Activated T-helper 2 cell treated with anti-CD3 and anti-CD28 coated beads, Interferon-gamma antibody, Interleukin-2, Interleukin-4, amounts not matched to agents 10 μg/mL and 5 μg/mL and 100 μg/mL, durations not matched to agents 14 hours and 24 hours and 36 hours (primary cell): ENCODE measurements around the gene HBA1. TPM values are rescaled to one million over a fixed set of nuclear protein-coding genes. Genes with fewer than 3 reads are reported as not detected.
"Not testable (repeated sequence)": the region's sequence is repeated elsewhere in the genome, so short reads cannot be mapped to it uniquely, and the experiment has no call there.

Experiments
- DNase-seq: peaks from one replicate; pipeline ENCODE4 v3.0.0; 2021; ENCODE audit warnings: low spot score
- H3K27ac Mint-ChIP-seq: one replicate; pipeline ENCODE4 v1.8.0; 2021; ENCODE audit warnings: mixed read lengths
- H3K27me3 Mint-ChIP-seq: one replicate; pipeline ENCODE4 v1.8.0; 2021; ENCODE audit warnings: low read depth, mixed read lengths
- H3K36me3 Mint-ChIP-seq: one replicate; pipeline ENCODE4 v1.8.0; 2021; ENCODE audit warnings: low read depth, mixed read lengths
- H3K4me1 Mint-ChIP-seq: one replicate; pipeline ENCODE4 v1.8.0; 2021; ENCODE audit warnings: low read depth, mixed read lengths
- H3K4me3 Mint-ChIP-seq: one replicate; pipeline ENCODE4 v1.8.0; 2021; ENCODE audit warnings: low read depth, mild to moderate bottlenecking, moderate library complexity, mixed read lengths
- H3K9me3 Mint-ChIP-seq: one replicate; pipeline ENCODE4 v1.8.0; 2021; ENCODE audit warnings: mixed read lengths
- intact Hi-C: fragments of 100-400 bp; cut with micrococcal nuclease; formaldehyde crosslinking; loops from one replicate; pipeline ENCODE4 v1.15.1; 2023
- total RNA-seq: library from RNA; stranded (reverse); gene quantifications from 2 replicates; pipeline ENCODE4 v1.2.3, GENCODE V29; 2022

The HBA1 gene
- total RNA-seq, 1 donor from 2014 or later = not detected

- no peaks in the 10 kb centered on the region for H3K9me3 Mint-ChIP-seq
- H3K36me3 Mint-ChIP-seq = no peaks in the 10 kb centered on the region
- no peak overlapping the region for H3K27ac Mint-ChIP-seq
- no peaks in the 10 kb centered on the region for H3K4me1 Mint-ChIP-seq
- DNase-seq = no peak
- H3K4me3 Mint-ChIP-seq = no peak overlapping the region
- intact Hi-C loops = no loop called here
- H3K27me3 Mint-ChIP-seq = peaks cover 24% of the 10 kb centered on the region
These were observed 27.3 kb upstream of the HBA1 start for GRCh38 chr16:149024-149660.

GRCh38 chr16:152141-153128, 24.0 kb upstream of the HBA1 start, which contains the start of gene HBZ:
TSS of gene HBZ (plus strand) at chr16:152644. CDS start at chr16:152910, 266 bp downstream.
- Mint-ChIP-seq H3K36me3 (no peaks in the 10 kb centered on the region), H3K27ac (no peak within 1 kb of the TSS), H3K4me1 (peaks cover 5% of the 10 kb centered on the region), H3K9me3 (no peaks in the 10 kb centered on the region), H3K27me3 (peaks cover 37% of the 10 kb centered on the region), H3K4me3 (no peak within 1 kb of the TSS)
- intact Hi-C loops = no loop called here
- DNase-seq = no peak

DNA sequence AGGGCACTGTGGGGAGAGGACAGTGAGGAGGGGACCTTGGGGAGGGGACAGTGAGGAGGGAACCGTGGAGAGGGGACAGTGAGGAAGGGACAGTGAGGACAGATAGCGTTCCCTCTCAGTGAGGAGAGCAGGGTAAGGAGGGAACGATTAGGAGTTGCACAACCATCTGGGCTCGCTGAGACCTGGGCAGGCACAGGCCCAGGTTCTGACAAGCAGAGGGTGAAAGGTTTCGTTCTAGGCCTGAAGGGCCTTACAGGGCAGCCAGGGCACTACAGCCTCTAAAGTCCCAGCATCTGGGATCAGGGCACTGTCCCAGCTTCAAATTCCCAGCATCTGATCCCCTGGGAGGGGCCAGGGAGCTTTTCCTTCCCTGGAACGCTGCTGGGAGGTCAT, 23.4 kb upstream of the HBA1 start:
- DNase-seq, H3K9me3 Mint-ChIP-seq, H3K36me3 Mint-ChIP-seq, H3K4me1 Mint-ChIP-seq, H3K27ac Mint-ChIP-seq, H3K4me3 Mint-ChIP-seq, intact Hi-C loops: not testable (repeated sequence)
- peaks cover 40% of the 10 kb centered on the region for H3K27me3 Mint-ChIP-seq

DNA sequence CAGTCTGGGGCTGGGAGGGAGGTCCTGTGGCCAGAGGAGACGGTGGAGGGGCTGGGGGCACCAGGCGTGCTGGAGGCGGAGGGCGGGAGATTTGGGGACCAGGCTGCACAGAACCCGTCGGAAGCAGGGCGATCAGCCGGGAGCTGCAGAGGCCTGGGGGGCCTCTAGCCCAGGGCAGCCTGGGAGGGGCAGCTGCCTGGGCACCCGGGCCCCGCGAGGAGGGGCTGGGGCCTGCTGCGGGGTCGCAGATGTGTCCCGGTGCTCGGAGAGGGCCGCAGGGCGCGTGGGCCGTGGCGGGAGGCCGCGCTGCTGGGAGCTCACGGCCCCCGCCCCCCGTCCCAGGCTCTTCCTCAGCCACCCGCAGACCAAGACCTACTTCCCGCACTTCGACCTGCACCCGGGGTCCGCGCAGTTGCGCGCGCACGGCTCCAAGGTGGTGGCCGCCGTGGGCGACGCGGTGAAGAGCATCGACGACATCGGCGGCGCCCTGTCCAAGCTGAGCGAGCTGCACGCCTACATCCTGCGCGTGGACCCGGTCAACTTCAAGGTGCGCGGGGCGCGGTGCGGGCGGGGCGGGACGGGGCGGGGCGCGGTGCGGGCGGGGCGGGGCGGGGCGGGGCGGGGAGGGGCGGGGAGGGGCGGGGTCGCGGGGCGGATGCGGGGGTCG, 22.8 kb upstream of the HBA1 start:
- H3K4me3 Mint-ChIP-seq, H3K9me3 Mint-ChIP-seq, DNase-seq, intact Hi-C loops, H3K27ac Mint-ChIP-seq, H3K4me1 Mint-ChIP-seq, H3K36me3 Mint-ChIP-seq: not testable (repeated sequence)
- peaks cover 43% of the 10 kb centered on the region for H3K27me3 Mint-ChIP-seq

GRCh38 chr16:154217-155030, 22.1 kb upstream of the HBA1 start:
- Mint-ChIP-seq H3K9me3 (no peaks in the 10 kb centered on the region), H3K27me3 (peaks cover 41% of the 10 kb centered on the region), H3K36me3 (no peaks in the 10 kb centered on the region), H3K27ac (no peak overlapping the region), H3K4me1 (peaks cover 5% of the 10 kb centered on the region), H3K4me3 (peak overlapping the region; percentile 66)
- intact Hi-C loops = no loop called here
- DNase-seq = no peak

- Mint-ChIP-seq H3K27me3 (peaks cover 39% of the 10 kb centered on the region), H3K36me3 (no peaks in the 10 kb centered on the region), H3K4me1 (peaks cover 5% of the 10 kb centered on the region), H3K4me3 (peak overlapping the region; percentile 66), H3K27ac (no peak overlapping the region), H3K9me3 (no peaks in the 10 kb centered on the region)
- intact Hi-C loops = no loop called here
- DNase-seq = no peak
These were observed 21.5 kb upstream of the HBA1 start for GRCh38 chr16:155031-155398.

DNA sequence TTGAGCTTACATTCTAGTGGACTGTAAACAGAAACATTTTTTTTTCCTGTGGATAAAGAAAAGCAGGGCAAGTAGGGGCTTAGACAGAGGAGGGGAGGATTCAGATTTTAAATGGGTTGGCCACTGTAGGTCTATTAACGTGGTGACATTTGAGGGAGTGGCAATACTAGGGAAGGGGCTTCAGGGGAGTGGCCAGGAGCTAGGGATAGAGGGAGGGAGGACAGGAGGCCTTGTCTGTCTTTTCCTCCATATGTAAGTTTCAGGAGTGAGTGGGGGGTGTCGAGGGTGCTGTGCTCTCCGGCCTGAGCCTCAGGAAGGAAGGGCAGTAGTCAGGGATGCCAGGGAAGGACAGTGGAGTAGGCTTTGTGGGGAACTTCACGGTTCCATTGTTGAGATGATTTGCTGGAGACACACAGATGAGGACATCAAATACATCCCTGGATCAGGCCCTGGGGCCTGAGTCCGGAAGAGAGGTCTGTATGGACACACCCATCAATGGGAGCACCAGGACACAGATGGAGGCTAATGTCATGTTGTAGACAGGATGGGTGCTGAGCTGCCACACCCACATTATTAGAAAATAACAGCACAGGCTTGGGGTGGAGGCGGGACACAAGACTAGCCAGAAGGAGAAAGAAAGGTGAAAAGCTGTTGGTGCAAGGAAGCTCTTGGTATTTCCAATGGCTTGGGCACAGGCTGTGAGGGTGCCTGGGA, 17.2 kb upstream of the HBA1 start:
- no peak overlapping the region for H3K4me3 Mint-ChIP-seq
- no peak overlapping the region for H3K27ac Mint-ChIP-seq
- peaks cover 32% of the 10 kb centered on the region for H3K27me3 Mint-ChIP-seq

GRCh38 chr16:160242-160641, 16.2 kb upstream of the HBA1 start:
- H3K27me3 Mint-ChIP-seq = peaks cover 26% of the 10 kb centered on the region
- DNase-seq, intact Hi-C loops, H3K4me1 Mint-ChIP-seq, H3K4me3 Mint-ChIP-seq, H3K9me3 Mint-ChIP-seq, H3K27ac Mint-ChIP-seq, H3K36me3 Mint-ChIP-seq: not testable (repeated sequence)

More for the DNA sequence above, 17.2 kb upstream of the HBA1 start:
- DNase-seq = no peak
- Mint-ChIP-seq H3K36me3 (no peaks in the 10 kb centered on the region), H3K4me1 (peaks cover 5% of the 10 kb centered on the region), H3K9me3 (no peaks in the 10 kb centered on the region)
- intact Hi-C loops = no loop called here

- no peaks in the 10 kb centered on the region for H3K36me3 Mint-ChIP-seq
- intact Hi-C loops = no loop called here
These were observed 15.7 kb upstream of the HBA1 start for GRCh38 chr16:160691-161190.

DNA sequence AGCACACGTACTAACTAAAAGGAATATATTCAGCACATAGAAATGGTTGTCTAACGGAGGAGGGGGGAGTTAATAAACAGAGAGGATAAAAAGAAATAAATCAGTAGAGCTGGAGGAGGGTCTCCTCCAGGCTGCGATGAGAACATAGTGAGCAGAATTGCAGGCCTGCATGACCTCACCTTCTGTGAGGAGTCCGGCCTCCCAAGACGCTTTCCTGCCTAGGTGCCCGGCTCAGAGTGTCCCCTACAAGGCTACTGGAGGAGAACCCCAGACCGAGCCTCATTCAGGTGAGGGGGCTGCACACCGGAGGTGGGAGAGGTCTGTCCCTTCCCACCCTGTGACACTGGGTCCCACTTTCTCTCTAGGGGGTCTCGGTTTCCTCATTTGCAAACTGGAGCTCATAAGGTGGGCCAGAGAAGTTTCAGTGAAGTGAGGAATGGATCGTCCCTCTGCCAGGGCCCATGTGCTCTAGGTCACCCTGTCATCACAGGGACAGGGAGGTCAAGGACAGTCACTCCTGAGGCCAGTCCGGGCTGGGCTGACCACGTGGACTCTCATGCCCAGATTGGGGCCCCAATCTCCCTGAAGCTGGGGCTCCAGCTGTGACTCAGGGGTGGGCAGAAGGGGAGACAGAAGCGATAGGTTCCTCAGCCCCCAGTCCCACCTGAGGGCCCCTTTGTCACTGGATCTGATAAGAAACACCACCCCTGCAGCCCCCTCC, 14.0 kb upstream of the HBA1 start:
- intact Hi-C loops = no loop called here
- Mint-ChIP-seq H3K36me3 (no peaks in the 10 kb centered on the region), H3K9me3 (no peaks in the 10 kb centered on the region), H3K4me1 (no peaks in the 10 kb centered on the region), H3K27me3 (peaks cover 33% of the 10 kb centered on the region), H3K4me3 (no peak overlapping the region), H3K27ac (no peak overlapping the region)
- DNase-seq = no peak

More at GRCh38 chr16:160691-161190, 15.7 kb upstream of the HBA1 start:
- H3K27me3 Mint-ChIP-seq = peaks cover 27% of the 10 kb centered on the region
- H3K4me3 Mint-ChIP-seq = no peak overlapping the region
- H3K4me1 Mint-ChIP-seq = no peaks in the 10 kb centered on the region
- H3K27ac Mint-ChIP-seq = no peak overlapping the region
- H3K9me3 Mint-ChIP-seq = no peaks in the 10 kb centered on the region
- no peak for DNase-seq

DNA sequence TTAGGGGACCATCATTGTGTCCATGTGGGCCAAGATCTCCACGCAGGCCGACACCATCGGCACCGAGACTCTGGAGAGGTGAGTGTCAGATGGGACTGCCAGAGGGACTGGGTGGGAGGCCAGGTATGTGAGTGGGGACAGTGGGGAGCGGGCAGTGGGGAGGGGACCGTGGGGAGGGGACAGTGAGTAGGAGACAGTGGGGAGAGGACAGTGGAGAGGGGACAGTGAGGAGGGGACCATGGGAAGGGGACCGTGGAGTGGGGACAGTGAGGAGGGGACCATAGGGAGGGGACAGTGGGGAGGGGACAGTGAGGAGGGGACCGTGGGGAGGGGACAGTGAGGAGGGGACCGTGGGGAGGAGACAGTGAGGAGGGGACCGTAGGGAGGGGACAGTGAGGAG, 13.3 kb upstream of the HBA1 start:
- H3K27ac Mint-ChIP-seq, DNase-seq, intact Hi-C loops, H3K36me3 Mint-ChIP-seq, H3K9me3 Mint-ChIP-seq, H3K4me1 Mint-ChIP-seq, H3K4me3 Mint-ChIP-seq: not testable (repeated sequence)
- peaks cover 36% of the 10 kb centered on the region for H3K27me3 Mint-ChIP-seq
